ENCODE results near the gene COLQ. TPM values are rescaled to one million over a fixed set of nuclear protein-coding genes. Genes with fewer than 3 reads are reported as not detected.
A peak's percentile ranks its signal among the peaks of the same experiment; 100 is the strongest.

The COLQ gene
- total RNA-seq, 1 donor from 2014 or later, result 0.39 TPM

- DNase-seq (ENCODE audit: low read depth in 2 of 2), result no peak
These were observed 518 bp downstream of the COLQ start for GRCh38 chr3:15520804-15521572.

- DNase-seq (ENCODE audit: low read depth in 2 of 2), result no peak
These were observed 1.3 kb downstream of the COLQ start for GRCh38 chr3:15520185-15520584.

GRCh38 chr3:15519096-15519495 lies 2.4 kb downstream of the COLQ start:
- DNase-seq (ENCODE audit: low read depth in 2 of 2), result no peak

GRCh38 chr3:15514663-15515340 lies 6.7 kb downstream of the COLQ start:
- no peak for DNase-seq (ENCODE audit: low read depth in 2 of 2)

GRCh38 chr3:15513810-15514662 lies 7.5 kb downstream of the COLQ start:
- DNase-seq (ENCODE audit: low read depth in 2 of 2), result peak in 1 of 2 donors; percentile 8

GRCh38 chr3:15513116-15513515 lies 8.4 kb downstream of the COLQ start:
- no peak for DNase-seq (ENCODE audit: low read depth in 2 of 2)

GRCh38 chr3:15512166-15512565 lies 9.3 kb downstream of the COLQ start:
- no peak for DNase-seq (ENCODE audit: low read depth in 2 of 2)

- DNase-seq (ENCODE audit: low read depth in 2 of 2), result no peak
These were observed 10.3 kb downstream of the COLQ start for GRCh38 chr3:15511156-15511555.

GRCh38 chr3:15510493-15510892 lies 11.0 kb downstream of the COLQ start:
- DNase-seq (ENCODE audit: low read depth in 2 of 2), result no peak

- DNase-seq (ENCODE audit: low read depth in 2 of 2), result no peak
These were observed 14.9 kb downstream of the COLQ start for GRCh38 chr3:15506571-15506970.

- DNase-seq (ENCODE audit: low read depth in 2 of 2), result no peak
These were observed 15.9 kb downstream of the COLQ start for GRCh38 chr3:15505479-15506165.

- DNase-seq (ENCODE audit: low read depth in 2 of 2), result no peak
These were observed 18.9 kb downstream of the COLQ start for GRCh38 chr3:15502616-15503015.

GRCh38 chr3:15501126-15501525 lies 20.4 kb downstream of the COLQ start:
- no peak for DNase-seq (ENCODE audit: low read depth in 2 of 2)

- DNase-seq (ENCODE audit: low read depth in 2 of 2), result no peak
These were observed 21.3 kb downstream of the COLQ start for GRCh38 chr3:15500107-15500724.

GRCh38 chr3:15499536-15499935 lies 22.0 kb downstream of the COLQ start:
- DNase-seq (ENCODE audit: low read depth in 2 of 2), result no peak

- no peak for DNase-seq (ENCODE audit: low read depth in 2 of 2)
These were observed 22.9 kb downstream of the COLQ start for GRCh38 chr3:15498431-15499214.

- DNase-seq (ENCODE audit: low read depth in 2 of 2), result no peak
These were observed 23.5 kb downstream of the COLQ start for GRCh38 chr3:15497964-15498363.

- no peak for DNase-seq (ENCODE audit: low read depth in 2 of 2)
These were observed 25.2 kb downstream of the COLQ start for GRCh38 chr3:15496341-15496664.

GRCh38 chr3:15495461-15496340 lies 25.8 kb downstream of the COLQ start:
- DNase-seq (ENCODE audit: low read depth in 2 of 2), result no peak
